Peyer's patch (tissue), 4 donors: Measurements from ENCODE around the gene NFASC.

Experiments used
- CTCF ChIP-seq, 6 experiments: fragments of 450-650 bp in 4 of 6; fragments of 200-600 bp in 2 of 6; sonication (generic) in 1 of 6; IDR thresholded peaks; one replicate each; pipeline ENCODE4 v1.5.1; 2017 to 2019; ENCODE audit warnings: antibody characterized with exemption in 6 of 6, mild to moderate bottlenecking in 3 of 6, moderate library complexity in 1 of 6
- POLR2A ChIP-seq, 2 donors: fragments of 450-650 bp; IDR thresholded peaks; one replicate each; pipeline ENCODE4 v1.5.1; 2017; ENCODE audit warnings: antibody characterized with exemption in 2 of 2, mild to moderate bottlenecking in 2 of 2, moderate library complexity in 2 of 2

- TF ChIP-seq CTCF (IDR thresholded peaks at IDR 0.05), result no peak
- no peak for TF ChIP-seq POLR2A (IDR thresholded peaks at IDR 0.05)
Observed at GRCh38 chr1:205003358-205004131, 132.9 kb downstream of the NFASC start.
